GM12878 (cell line): ENCODE results near the gene DDAH1. TPM values are rescaled to one million over a fixed set of nuclear protein-coding genes. Genes with fewer than 3 reads are reported as not detected.

Source experiments
- HDAC6 ChIP-seq: fragments of 200-600 bp; sonication (generic); IDR thresholded peaks from one replicate; pipeline ENCODE4 v1.8.0; 2017; ENCODE audit warnings: antibody characterized with exemption; ENCODE audit not compliant: unreplicated experiment
- LARP7 ChIP-seq: fragments of 450-650 bp; IDR thresholded peaks from 2 replicates; pipeline ENCODE4 v1.6.1; 2017; ENCODE audit warnings: mild to moderate bottlenecking
- NFYB ChIP-seq: IDR thresholded peaks from 2 replicates; pipeline ENCODE4 v1.6.1; 2011; ENCODE audit warnings: low read depth, mild to moderate bottlenecking, low read length, improper control_type of control experiment, moderate library complexity; ENCODE audit not compliant: insufficient read depth
- NR2F1 ChIP-seq: fragments of 450-650 bp; conservative IDR thresholded peaks from 2 replicates; pipeline ENCODE4 v1.6.1; 2017; ENCODE audit warnings: mild to moderate bottlenecking
- PAX5 ChIP-seq: IDR thresholded peaks from 2 replicates; pipeline ENCODE4 v1.6.1; 2011; ENCODE audit warnings: low read depth, low read length, borderline replicate concordance
- SMAD1 ChIP-seq: fragments of 450-650 bp; IDR thresholded peaks from 2 replicates; pipeline ENCODE4 v1.6.1; 2018; ENCODE audit warnings: mild to moderate bottlenecking, low read depth; ENCODE audit not compliant: partially characterized antibody
- SMAD5 ChIP-seq: IDR thresholded peaks from 2 replicates; pipeline ENCODE4 v1.6.1; 2016; ENCODE audit warnings: antibody characterized with exemption, low read depth
- ZNF384 ChIP-seq: IDR thresholded peaks from 2 replicates; pipeline ENCODE4 v1.6.1; 2012; ENCODE audit warnings: low read depth, mild to moderate bottlenecking, low read length, improper control_type of control experiment, borderline replicate concordance
- polyA plus RNA-seq, 11 experiments: library from polyadenylated mRNA; depleted of rRNA in 4 of 11; unstranded in 6 of 11; stranded (reverse) in 5 of 11; fragments of >200 nt; fragmentation: Nextera tagmentation in 4 of 11; fragmentation: Illumina TruSeq in 1 of 11; extraction: Ambion mirVana in 4 of 11; extraction: Trizol in 1 of 11; gene quantifications; 1 replicate in 1 of 11; 2 replicates in 10 of 11; pipeline versions ENCODE4 v1.2.1 to v1.2.3, GENCODE V29; 2011 to 2016; ENCODE audit warnings: inconsistent platforms in 2 of 11, missing spikeins in 2 of 11, low read depth in 1 of 11
- total RNA-seq, 4 experiments: library from RNA; depleted of rRNA in 3 of 4; stranded (reverse); fragments of >200 nt in 3 of 4; fragmentation: Illumina TruSeq in 1 of 4; extraction: Trizol in 1 of 4; gene quantifications; 2 replicates each; pipeline versions ENCODE4 v1.2.1 to v1.2.3, GENCODE V29; 2013 to 2021
- TF ChIP-seq, protein P1 (sequence below): IDR thresholded peaks from 2 replicates; pipeline ENCODE4 v1.6.1; 2012; ENCODE audit warnings: low read depth, low read length, improper control_type of control experiment
- TF ChIP-seq, protein P2 (sequence below): fragments of 450-650 bp; IDR thresholded peaks from 2 replicates; pipeline ENCODE4 v1.6.1; 2016; ENCODE audit warnings: mild to moderate bottlenecking
- TF ChIP-seq, protein P3 (sequence below): fragments of 450-650 bp; formaldehyde crosslinking; IDR thresholded peaks from 2 replicates; pipeline ENCODE4 v1.5.0; 2022; ENCODE audit warnings: mild to moderate bottlenecking, missing genetic modification characterization

DDAH1 gene
- total and polyA plus RNA-seq, 10 of the 15 experiments (the other 5 are each of a cell fraction or from before 2014, with no cell fraction given): 0.07 to 0.88 (median 0.27) TPM; not detected in 6

DNA sequence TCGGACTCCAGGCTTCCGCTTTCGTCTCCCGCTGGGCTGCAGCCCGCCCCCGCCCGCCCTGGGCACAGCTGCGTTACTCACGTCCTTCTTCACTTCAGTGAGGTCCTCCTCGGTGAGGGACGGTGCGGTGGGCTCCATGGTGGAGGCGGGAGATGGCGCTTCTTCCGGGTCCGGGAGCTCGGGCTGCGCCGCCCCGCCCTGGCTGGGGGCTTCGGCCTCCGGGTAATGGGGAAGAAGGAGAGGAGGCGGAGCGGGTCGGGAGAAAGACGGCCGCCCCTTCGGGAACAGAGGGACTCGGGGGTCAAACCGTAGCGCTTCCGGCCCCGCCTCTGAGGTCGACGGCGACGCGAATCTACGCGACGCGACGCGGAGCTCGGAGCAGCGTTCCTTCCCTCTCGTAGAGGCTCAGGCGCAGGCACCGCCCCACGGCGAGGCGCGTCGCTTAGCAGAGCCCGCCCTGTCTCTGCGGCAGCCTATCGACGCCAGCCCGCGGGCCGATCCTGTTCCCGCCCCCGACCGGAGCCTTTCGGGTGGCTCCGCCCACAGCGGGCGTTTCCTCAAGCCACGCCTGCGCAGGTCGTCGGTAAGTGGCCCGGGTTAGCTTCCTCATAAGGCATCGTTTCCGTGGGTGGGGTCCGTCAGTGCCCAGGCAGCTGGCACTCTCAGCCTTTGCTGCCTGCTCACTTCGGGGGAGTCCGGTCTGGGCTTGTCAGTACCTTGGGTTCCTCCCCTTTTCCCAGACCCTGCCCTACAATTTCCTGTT is 188.6 kb downstream of the DDAH1 start, which contains the start of gene BCL10 (continued):
- TF ChIP-seq SMAD1: peak; percentile 21
- TF ChIP-seq, protein P1, sequence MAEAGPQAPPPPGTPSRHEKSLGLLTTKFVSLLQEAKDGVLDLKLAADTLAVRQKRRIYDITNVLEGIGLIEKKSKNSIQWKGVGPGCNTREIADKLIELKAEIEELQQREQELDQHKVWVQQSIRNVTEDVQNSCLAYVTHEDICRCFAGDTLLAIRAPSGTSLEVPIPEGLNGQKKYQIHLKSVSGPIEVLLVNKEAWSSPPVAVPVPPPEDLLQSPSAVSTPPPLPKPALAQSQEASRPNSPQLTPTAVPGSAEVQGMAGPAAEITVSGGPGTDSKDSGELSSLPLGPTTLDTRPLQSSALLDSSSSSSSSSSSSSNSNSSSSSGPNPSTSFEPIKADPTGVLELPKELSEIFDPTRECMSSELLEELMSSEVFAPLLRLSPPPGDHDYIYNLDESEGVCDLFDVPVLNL: 0 out of 2 replicates have a peak, but pooled peaks have one; percentile 42
- peak; percentile 37 for TF ChIP-seq HDAC6
- peak; percentile 68; the same call in 1 of the 2 replicates for TF ChIP-seq NFYB
- TF ChIP-seq, protein P2, sequence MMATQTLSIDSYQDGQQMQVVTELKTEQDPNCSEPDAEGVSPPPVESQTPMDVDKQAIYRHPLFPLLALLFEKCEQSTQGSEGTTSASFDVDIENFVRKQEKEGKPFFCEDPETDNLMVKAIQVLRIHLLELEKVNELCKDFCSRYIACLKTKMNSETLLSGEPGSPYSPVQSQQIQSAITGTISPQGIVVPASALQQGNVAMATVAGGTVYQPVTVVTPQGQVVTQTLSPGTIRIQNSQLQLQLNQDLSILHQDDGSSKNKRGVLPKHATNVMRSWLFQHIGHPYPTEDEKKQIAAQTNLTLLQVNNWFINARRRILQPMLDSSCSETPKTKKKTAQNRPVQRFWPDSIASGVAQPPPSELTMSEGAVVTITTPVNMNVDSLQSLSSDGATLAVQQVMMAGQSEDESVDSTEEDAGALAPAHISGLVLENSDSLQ: peak; percentile 51; the same call in 1 of the 2 replicates
- TF ChIP-seq ZNF384: no peak
- TF ChIP-seq SMAD5: peak; percentile 63
- TF ChIP-seq, protein P3, sequence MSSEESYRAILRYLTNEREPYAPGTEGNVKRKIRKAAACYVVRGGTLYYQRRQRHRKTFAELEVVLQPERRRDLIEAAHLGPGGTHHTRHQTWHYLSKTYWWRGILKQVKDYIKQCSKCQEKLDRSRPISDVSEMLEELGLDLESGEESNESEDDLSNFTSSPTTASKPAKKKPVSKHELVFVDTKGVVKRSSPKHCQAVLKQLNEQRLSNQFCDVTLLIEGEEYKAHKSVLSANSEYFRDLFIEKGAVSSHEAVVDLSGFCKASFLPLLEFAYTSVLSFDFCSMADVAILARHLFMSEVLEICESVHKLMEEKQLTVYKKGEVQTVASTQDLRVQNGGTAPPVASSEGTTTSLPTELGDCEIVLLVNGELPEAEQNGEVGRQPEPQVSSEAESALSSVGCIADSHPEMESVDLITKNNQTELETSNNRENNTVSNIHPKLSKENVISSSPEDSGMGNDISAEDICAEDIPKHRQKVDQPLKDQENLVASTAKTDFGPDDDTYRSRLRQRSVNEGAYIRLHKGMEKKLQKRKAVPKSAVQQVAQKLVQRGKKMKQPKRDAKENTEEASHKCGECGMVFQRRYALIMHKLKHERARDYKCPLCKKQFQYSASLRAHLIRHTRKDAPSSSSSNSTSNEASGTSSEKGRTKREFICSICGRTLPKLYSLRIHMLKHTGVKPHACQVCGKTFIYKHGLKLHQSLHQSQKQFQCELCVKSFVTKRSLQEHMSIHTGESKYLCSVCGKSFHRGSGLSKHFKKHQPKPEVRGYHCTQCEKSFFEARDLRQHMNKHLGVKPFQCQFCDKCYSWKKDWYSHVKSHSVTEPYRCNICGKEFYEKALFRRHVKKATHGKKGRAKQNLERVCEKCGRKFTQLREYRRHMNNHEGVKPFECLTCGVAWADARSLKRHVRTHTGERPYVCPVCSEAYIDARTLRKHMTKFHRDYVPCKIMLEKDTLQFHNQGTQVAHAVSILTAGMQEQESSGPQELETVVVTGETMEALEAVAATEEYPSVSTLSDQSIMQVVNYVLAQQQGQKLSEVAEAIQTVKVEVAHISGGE: no peak
- peak; percentile 86 for TF ChIP-seq NR2F1
- TF ChIP-seq PAX5: 0 out of 2 replicates have a peak, but pooled peaks have one; percentile 13
- peak; percentile 61; the same call in 1 of the 2 replicates for TF ChIP-seq LARP7
- TF ChIP-seq, all 136 proteins: peak for 46
